ENCODE results near the gene BEAN1.

Gene BEAN1

DNA sequence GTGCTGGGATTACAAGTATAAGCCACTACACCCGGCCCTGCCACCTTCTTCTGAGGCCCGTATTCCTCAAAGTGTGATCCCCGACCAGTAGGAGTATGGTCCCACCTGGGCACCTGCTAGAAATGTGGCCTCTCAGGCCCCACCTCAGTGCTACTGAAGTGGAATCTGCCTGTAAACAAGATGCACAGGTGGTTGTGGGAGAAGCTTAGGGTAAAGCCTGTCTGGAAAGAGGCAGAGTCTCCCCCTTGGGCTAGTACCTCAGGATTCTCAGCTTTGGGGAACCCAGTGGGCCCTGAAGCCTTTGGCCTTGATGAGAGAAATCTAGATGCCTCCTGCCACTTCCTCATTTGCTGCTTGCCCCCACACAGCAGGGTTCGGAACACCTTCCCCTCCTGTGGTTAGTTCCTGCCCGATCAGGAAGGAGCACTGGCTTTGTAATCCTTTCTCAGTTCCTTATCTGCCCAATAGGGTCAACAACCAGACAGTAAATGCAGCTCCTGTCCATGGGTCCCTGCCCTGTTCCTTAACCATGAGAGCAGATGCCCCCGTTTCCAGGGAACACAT lies 97.6 kb downstream of the BEAN1 start:
- peak; percentile 48 for DNase-seq

DNA sequence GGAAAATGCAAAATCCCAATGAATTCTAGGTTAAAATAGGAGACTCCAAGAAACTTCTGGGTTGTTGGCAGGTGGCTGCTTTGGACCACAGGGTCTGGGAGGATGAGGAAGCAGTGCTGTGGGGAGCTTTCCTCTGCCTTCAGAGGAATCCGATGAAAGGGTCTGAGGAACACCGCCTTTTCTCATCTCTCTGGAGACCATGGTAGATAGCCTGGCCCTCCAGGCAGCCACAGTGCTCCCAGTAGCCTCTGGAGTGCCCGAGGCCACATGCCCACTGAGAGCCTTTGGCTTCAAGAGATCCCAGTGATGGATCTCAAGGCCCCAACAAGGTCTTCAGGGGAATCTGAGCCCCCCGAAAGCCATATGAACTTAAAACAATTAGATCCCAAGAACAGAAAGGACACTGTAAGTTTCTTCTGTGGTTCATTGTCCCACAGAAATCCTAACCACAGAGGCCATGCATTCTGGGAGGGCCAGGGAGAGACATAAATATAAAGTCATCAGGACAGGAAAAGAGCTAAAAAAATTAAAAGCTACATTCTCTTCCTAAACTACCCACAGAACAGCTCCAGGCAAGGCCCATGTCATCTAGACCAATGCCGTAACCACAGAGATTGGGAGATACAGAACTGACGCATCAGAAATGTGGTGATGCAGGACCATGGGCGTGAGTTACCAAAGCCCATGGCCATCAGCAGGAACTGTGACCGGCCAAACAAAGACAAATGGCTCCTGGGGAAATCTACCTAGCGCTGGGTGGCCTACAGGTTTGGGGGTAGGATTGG lies 98.5 kb downstream of the BEAN1 start:
- no peak for DNase-seq

DNA sequence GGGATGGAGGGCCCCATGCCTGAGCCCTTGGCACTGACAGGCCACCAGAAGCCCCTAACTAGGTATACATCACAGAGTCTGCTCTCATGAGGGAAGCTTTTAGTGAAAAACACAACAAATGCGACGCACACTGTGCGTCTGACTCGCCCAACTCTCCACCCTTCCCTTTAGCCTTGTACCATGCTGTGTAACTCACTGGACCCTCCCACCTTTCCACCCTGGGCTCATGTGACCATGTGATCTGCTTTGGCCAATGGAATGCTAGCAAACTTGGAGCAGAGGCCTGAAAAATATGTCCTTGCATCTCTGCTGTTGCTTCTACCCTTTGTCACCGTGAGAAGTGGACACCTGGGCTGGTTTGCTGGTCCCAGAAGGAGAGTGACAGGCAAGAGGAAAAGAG lies 101.2 kb downstream of the BEAN1 start:
- DNase-seq: no peak

DNA sequence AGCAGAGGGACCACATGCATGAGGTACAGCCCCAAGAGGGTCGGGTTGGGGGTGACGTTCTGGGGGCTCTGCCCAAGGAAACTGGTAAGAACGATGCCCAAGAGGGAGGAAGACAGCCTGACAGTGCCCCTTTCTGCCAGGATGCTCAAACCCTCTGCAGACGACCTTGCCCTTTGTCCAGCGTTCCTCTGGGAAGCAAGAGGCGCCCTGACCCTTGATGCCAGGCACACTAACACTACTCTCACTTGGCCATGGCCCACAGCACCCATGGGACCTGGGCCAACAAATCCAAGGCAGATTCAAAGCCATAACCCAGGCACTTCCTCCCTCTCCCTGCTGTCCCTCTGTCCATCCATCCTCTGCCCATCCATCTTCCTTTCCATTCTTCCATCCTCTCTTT lies 102.4 kb downstream of the BEAN1 start:
- no peak for DNase-seq
